ENCODE measurements around the gene MAD1L1.

GRCh38 chr7:2102375-2102723 lies 130.4 kb downstream of the MAD1L1 start:
- TF ChIP-seq POLR2A (IDR thresholded peaks at IDR 0.05) (no peak), POLR2AphosphoS5 (IDR thresholded peaks at IDR 0.05) (no peak), EP300 (IDR thresholded peaks at IDR 0.05) (no peak)
- TF ChIP-seq, protein P1, sequence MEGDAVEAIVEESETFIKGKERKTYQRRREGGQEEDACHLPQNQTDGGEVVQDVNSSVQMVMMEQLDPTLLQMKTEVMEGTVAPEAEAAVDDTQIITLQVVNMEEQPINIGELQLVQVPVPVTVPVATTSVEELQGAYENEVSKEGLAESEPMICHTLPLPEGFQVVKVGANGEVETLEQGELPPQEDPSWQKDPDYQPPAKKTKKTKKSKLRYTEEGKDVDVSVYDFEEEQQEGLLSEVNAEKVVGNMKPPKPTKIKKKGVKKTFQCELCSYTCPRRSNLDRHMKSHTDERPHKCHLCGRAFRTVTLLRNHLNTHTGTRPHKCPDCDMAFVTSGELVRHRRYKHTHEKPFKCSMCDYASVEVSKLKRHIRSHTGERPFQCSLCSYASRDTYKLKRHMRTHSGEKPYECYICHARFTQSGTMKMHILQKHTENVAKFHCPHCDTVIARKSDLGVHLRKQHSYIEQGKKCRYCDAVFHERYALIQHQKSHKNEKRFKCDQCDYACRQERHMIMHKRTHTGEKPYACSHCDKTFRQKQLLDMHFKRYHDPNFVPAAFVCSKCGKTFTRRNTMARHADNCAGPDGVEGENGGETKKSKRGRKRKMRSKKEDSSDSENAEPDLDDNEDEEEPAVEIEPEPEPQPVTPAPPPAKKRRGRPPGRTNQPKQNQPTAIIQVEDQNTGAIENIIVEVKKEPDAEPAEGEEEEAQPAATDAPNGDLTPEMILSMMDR (IDR thresholded peaks at IDR 0.05), result no peak
